Ishikawa (cell line): ENCODE data around the gene SDK2.

ENCODE experiments used
- CEBPB ChIP-seq: IDR thresholded peaks from 2 replicates; pipeline ENCODE4 v1.6.1; 2012
- CREB1 ChIP-seq: IDR thresholded peaks from 2 replicates; pipeline ENCODE4 v1.6.1; 2012; ENCODE audit warnings: low read depth
- EGR1 ChIP-seq: IDR thresholded peaks from 2 replicates; pipeline ENCODE4 v1.6.1; 2012
- EP300 ChIP-seq: IDR thresholded peaks from 2 replicates; pipeline ENCODE4 v1.6.1; 2012; ENCODE audit warnings: borderline replicate concordance
- FOXM1 ChIP-seq: IDR thresholded peaks from 2 replicates; pipeline ENCODE4 v1.6.1; 2012; ENCODE audit warnings: low read depth, borderline replicate concordance
- MAX ChIP-seq: IDR thresholded peaks from 2 replicates; pipeline ENCODE4 v1.6.1; 2012
- NFIC ChIP-seq: IDR thresholded peaks from 2 replicates; pipeline ENCODE4 v1.6.1; 2012
- RAD21 ChIP-seq: IDR thresholded peaks from 2 replicates; pipeline ENCODE4 v1.6.1; 2012; ENCODE audit warnings: low read depth
- REST ChIP-seq: IDR thresholded peaks from 2 replicates; pipeline ENCODE4 v1.6.1; 2012; ENCODE audit warnings: low read depth, mild to moderate bottlenecking
- TAF1 ChIP-seq: IDR thresholded peaks from 2 replicates; pipeline ENCODE4 v1.6.1; 2012; ENCODE audit warnings: low read depth, mild to moderate bottlenecking
- TCF12 ChIP-seq: IDR thresholded peaks from 2 replicates; pipeline ENCODE4 v1.6.1; 2012; ENCODE audit warnings: low read depth
- TEAD4 ChIP-seq: IDR thresholded peaks from 2 replicates; pipeline ENCODE4 v1.6.1; 2012
- USF1 ChIP-seq: IDR thresholded peaks from 2 replicates; pipeline ENCODE4 v1.6.1; 2012
- YY1 ChIP-seq: IDR thresholded peaks from 2 replicates; pipeline ENCODE4 v1.6.1; 2012; ENCODE audit warnings: low read depth
- ZBTB7A ChIP-seq: IDR thresholded peaks from 2 replicates; pipeline ENCODE4 v1.6.1; 2012; ENCODE audit warnings: low read depth

The SDK2 gene

GRCh38 chr17:73423159-73423715 is 221.0 kb downstream of the SDK2 start:
- TF ChIP-seq TEAD4: no peak
- no peak for TF ChIP-seq CEBPB

- TF ChIP-seq USF1 (no peak), FOXM1 (no peak), TEAD4 (no peak), EP300 (no peak), NFIC (no peak), RAD21 (no peak), CREB1 (no peak), REST (no peak), TCF12 (no peak), MAX (no peak), TAF1 (no peak), EGR1 (no peak), YY1 (no peak)
Observed at GRCh38 chr17:73422121-73422520, 222.1 kb downstream of the SDK2 start.

GRCh38 chr17:73420897-73421296 is 223.3 kb downstream of the SDK2 start:
- TF ChIP-seq CEBPB (no peak), ZBTB7A (no peak), YY1 (no peak), NFIC (no peak), USF1 (no peak), REST (no peak), TEAD4 (no peak), MAX (no peak), TAF1 (no peak), FOXM1 (no peak), RAD21 (no peak), EGR1 (no peak), EP300 (no peak), CREB1 (no peak), TCF12 (no peak)

GRCh38 chr17:73419881-73420280 is 224.4 kb downstream of the SDK2 start:
- TF ChIP-seq ZBTB7A (no peak), NFIC (no peak), REST (no peak), TAF1 (no peak), EP300 (no peak), TCF12 (no peak), FOXM1 (no peak), CEBPB (no peak), USF1 (no peak), MAX (no peak), EGR1 (no peak), CREB1 (no peak), RAD21 (no peak), YY1 (no peak)
